Thyroid gland (tissue), 4 donors: ENCODE results near the gene PPP2R5D.

ENCODE experiments used
- CTCF ChIP-seq, 6 experiments: fragments of 200-600 bp in 3 of 6; fragments of 450-650 bp in 3 of 6; sonication (generic) in 3 of 6; IDR thresholded peaks; one replicate each; pipeline ENCODE4 v1.5.1; 2016 to 2019; ENCODE audit warnings: antibody characterized with exemption in 6 of 6, mild to moderate bottlenecking in 2 of 6, inconsistent platforms in 1 of 6, moderate library complexity in 1 of 6
- POLR2A ChIP-seq, 2 donors: fragments of 450-650 bp; IDR thresholded peaks; one replicate each; pipeline ENCODE4 v1.6.1; 2017; ENCODE audit warnings: antibody characterized with exemption in 2 of 2, mild to moderate bottlenecking in 2 of 2, moderate library complexity in 1 of 2

DNA sequence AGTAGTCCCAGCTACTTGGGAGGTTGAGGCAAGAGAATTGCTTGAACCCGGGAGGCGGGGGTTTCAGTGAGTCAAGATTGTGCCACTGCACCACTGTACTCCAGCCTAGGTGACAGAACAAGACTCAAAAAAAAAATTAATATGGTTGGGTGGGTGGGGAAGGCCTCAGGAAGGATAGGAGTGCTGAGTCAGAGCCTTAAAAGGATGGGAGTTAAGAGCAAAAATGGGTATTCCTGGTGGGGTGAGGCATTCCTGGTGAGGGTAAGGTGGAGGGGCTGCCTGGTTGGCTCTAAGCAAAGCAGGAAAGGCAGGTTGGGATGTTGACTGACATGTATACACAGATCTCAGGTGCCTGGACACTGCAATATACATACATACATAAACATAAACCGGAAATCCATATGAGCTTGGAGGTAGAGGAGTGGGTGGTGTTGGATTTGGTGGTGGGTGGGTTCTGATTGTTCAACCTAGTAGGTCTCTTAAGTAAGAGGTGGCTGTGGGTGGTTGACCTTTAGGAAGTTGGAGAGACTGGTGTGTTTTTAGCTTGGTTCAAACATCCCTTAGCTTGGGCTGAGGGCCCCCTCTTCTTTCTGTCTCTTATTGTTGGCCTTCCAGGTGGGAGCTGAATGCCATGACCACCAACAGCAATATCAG is 35.8 kb downstream of the PPP2R5D start:
- TF ChIP-seq CTCF (IDR thresholded peaks at IDR 0.05) (no peak), POLR2A (IDR thresholded peaks at IDR 0.05) (no peak)
